GM18502 (cell line): Measurements from ENCODE around the gene CSMD2.

Experiments used
- ATAC-seq: cut with Tn5 transposase; IDR thresholded peaks from one replicate; pipeline ENCODE4 v1.9.1; 2021; ENCODE audit warnings: mild to moderate bottlenecking; ENCODE audit not compliant: unreplicated experiment, poor library complexity

Gene CSMD2

GRCh38 chr1:34060901-34061415 lies 104.1 kb downstream of the CSMD2 start:
- no peak for ATAC-seq

- no peak for ATAC-seq
These were observed 104.8 kb downstream of the CSMD2 start for GRCh38 chr1:34060187-34060730.

GRCh38 chr1:34057347-34058130 lies 107.5 kb downstream of the CSMD2 start:
- no peak for ATAC-seq

GRCh38 chr1:34055818-34056217 lies 109.2 kb downstream of the CSMD2 start:
- no peak for ATAC-seq

GRCh38 chr1:34054920-34055319 lies 110.1 kb downstream of the CSMD2 start:
- no peak for ATAC-seq

- ATAC-seq: no peak
These were observed 111.4 kb downstream of the CSMD2 start for GRCh38 chr1:34053660-34054059.

GRCh38 chr1:34052565-34052964 lies 112.5 kb downstream of the CSMD2 start:
- no peak for ATAC-seq

- no peak for ATAC-seq
These were observed 114.1 kb downstream of the CSMD2 start for GRCh38 chr1:34050709-34051485.

- no peak for ATAC-seq
These were observed 115.0 kb downstream of the CSMD2 start for GRCh38 chr1:34049994-34050393.

GRCh38 chr1:34049477-34049876 lies 115.6 kb downstream of the CSMD2 start:
- ATAC-seq: no peak

- no peak for ATAC-seq
These were observed 127.2 kb downstream of the CSMD2 start for GRCh38 chr1:34037856-34038255.

GRCh38 chr1:34037109-34037508 lies 127.9 kb downstream of the CSMD2 start:
- ATAC-seq: no peak

GRCh38 chr1:34034036-34034435 lies 131.0 kb downstream of the CSMD2 start:
- no peak for ATAC-seq

- ATAC-seq: no peak
These were observed 135.1 kb downstream of the CSMD2 start for GRCh38 chr1:34029954-34030353.

GRCh38 chr1:34029515-34029914 lies 135.5 kb downstream of the CSMD2 start:
- ATAC-seq: no peak

GRCh38 chr1:34028381-34029055 lies 136.5 kb downstream of the CSMD2 start:
- no peak for ATAC-seq

- no peak for ATAC-seq
These were observed 139.4 kb downstream of the CSMD2 start for GRCh38 chr1:34025675-34026074.

GRCh38 chr1:34024485-34024884 lies 140.5 kb downstream of the CSMD2 start:
- no peak for ATAC-seq

GRCh38 chr1:34019741-34020552 lies 145.1 kb downstream of the CSMD2 start:
- no peak for ATAC-seq

- no peak for ATAC-seq
These were observed 146.7 kb downstream of the CSMD2 start for GRCh38 chr1:34018285-34018684.
